Measurements from ENCODE around the gene CDKN2AIPNL.

The CDKN2AIPNL gene

GRCh38 chr5:134411546-134412266, at the start of gene CDKN2AIPNL:
Gene CDKN2AIPNL, minus strand, starts transcription at chr5:134411881. Its CDS starts 27 bp downstream, at chr5:134411854.
- in situ Hi-C loops (cut with HindIII; ENCODE audit: low sequenced_read_pairs): no loop called here

- in situ Hi-C loops (cut with HindIII; ENCODE audit: low sequenced_read_pairs): no loop called here
Measured at GRCh38 chr5:134460551-134460950, 48.9 kb upstream of the CDKN2AIPNL start.

- in situ Hi-C loops (cut with HindIII; ENCODE audit: low sequenced_read_pairs): no loop called here
Measured at GRCh38 chr5:134459491-134459890, 47.8 kb upstream of the CDKN2AIPNL start.

GRCh38 chr5:134459010-134459403, 47.3 kb upstream of the CDKN2AIPNL start:
- in situ Hi-C loops (cut with HindIII; ENCODE audit: low sequenced_read_pairs): no loop called here

- in situ Hi-C loops (cut with HindIII; ENCODE audit: low sequenced_read_pairs): no loop called here
Measured at GRCh38 chr5:134458234-134459009, 46.7 kb upstream of the CDKN2AIPNL start.

GRCh38 chr5:134457801-134458200, 46.1 kb upstream of the CDKN2AIPNL start:
- in situ Hi-C loops (cut with HindIII; ENCODE audit: low sequenced_read_pairs): no loop called here

GRCh38 chr5:134456825-134457224, 45.1 kb upstream of the CDKN2AIPNL start:
- in situ Hi-C loops (cut with HindIII; ENCODE audit: low sequenced_read_pairs): no loop called here

GRCh38 chr5:134455466-134455865, 43.8 kb upstream of the CDKN2AIPNL start:
- in situ Hi-C loops (cut with HindIII; ENCODE audit: low sequenced_read_pairs): no loop called here

- in situ Hi-C loops (cut with HindIII; ENCODE audit: low sequenced_read_pairs): no loop called here
Measured at GRCh38 chr5:134453016-134453415, 41.3 kb upstream of the CDKN2AIPNL start.

GRCh38 chr5:134451936-134452505, 40.3 kb upstream of the CDKN2AIPNL start:
- in situ Hi-C loops (cut with HindIII; ENCODE audit: low sequenced_read_pairs): no loop called here

- in situ Hi-C loops (cut with HindIII; ENCODE audit: low sequenced_read_pairs): no loop called here
Measured at GRCh38 chr5:134451225-134451935, 39.7 kb upstream of the CDKN2AIPNL start.

- in situ Hi-C loops (cut with HindIII; ENCODE audit: low sequenced_read_pairs): no loop called here
Measured at GRCh38 chr5:134450374-134450773, 38.7 kb upstream of the CDKN2AIPNL start.

- in situ Hi-C loops (cut with HindIII; ENCODE audit: low sequenced_read_pairs): no loop called here
Measured at GRCh38 chr5:134449167-134449566, 37.5 kb upstream of the CDKN2AIPNL start.

GRCh38 chr5:134447815-134448520, 36.3 kb upstream of the CDKN2AIPNL start:
- in situ Hi-C loops (cut with HindIII; ENCODE audit: low sequenced_read_pairs): no loop called here

- in situ Hi-C loops (cut with HindIII; ENCODE audit: low sequenced_read_pairs): no loop called here
Measured at GRCh38 chr5:134446938-134447337, 35.3 kb upstream of the CDKN2AIPNL start.

GRCh38 chr5:134445856-134446818, 34.5 kb upstream of the CDKN2AIPNL start:
- in situ Hi-C loops (cut with HindIII; ENCODE audit: low sequenced_read_pairs): no loop called here

GRCh38 chr5:134444941-134445471, 33.3 kb upstream of the CDKN2AIPNL start:
- in situ Hi-C loops (cut with HindIII; ENCODE audit: low sequenced_read_pairs): no loop called here

GRCh38 chr5:134440201-134440755, 28.6 kb upstream of the CDKN2AIPNL start:
- in situ Hi-C loops (cut with HindIII; ENCODE audit: low sequenced_read_pairs): no loop called here

- in situ Hi-C loops (cut with HindIII; ENCODE audit: low sequenced_read_pairs): no loop called here
Measured at GRCh38 chr5:134439210-134439654, 27.6 kb upstream of the CDKN2AIPNL start.
